Pulmonary artery endothelial cell (primary cell): ENCODE results near the gene AMELX. TPM values are rescaled to one million over a fixed set of nuclear protein-coding genes. Genes with fewer than 3 reads are reported as not detected.

ENCODE experiments used
- total RNA-seq: library from RNA; depleted of rRNA; stranded (reverse); fragments of >200 nt; gene quantifications from 2 replicates; pipeline ENCODE4 v1.2.3, GENCODE V29; 2014

Gene AMELX
- total RNA-seq, 1 donor from 2014 or later, result not detected

Other genes starting within 250 kb of the AMELX start
- 38.9 and 39.3 TPM in 2 replicates for gene HCCS, start 182.1 kb upstream of the AMELX start, total RNA-seq